Iris pigment epithelial cell (primary cell): ENCODE data around the gene SH3PXD2B.

Experiments
- DNase-seq: peaks from one replicate; pipeline ENCODE4 v3.0.0-alpha.2; 2011; ENCODE audit warnings: low read depth

The SH3PXD2B gene

GRCh38 chr5:172454358-172455086 lies at the start of gene SH3PXD2B:
Gene SH3PXD2B (minus strand): TSS chr5:172454525. CDS start chr5:172454352, 173 bp downstream.
- peak; percentile 54 for DNase-seq

GRCh38 chr5:172502969-172503368 lies 48.6 kb upstream of the SH3PXD2B start:
- peak; percentile 8 for DNase-seq

- no peak for DNase-seq
These were observed 48.1 kb upstream of the SH3PXD2B start for GRCh38 chr5:172502410-172502809.

GRCh38 chr5:172501708-172502320 lies 47.5 kb upstream of the SH3PXD2B start:
- no peak for DNase-seq

GRCh38 chr5:172499287-172499686 lies 45.0 kb upstream of the SH3PXD2B start:
- no peak for DNase-seq

GRCh38 chr5:172498431-172499129 lies 44.3 kb upstream of the SH3PXD2B start:
- no peak for DNase-seq

- no peak for DNase-seq
These were observed 43.4 kb upstream of the SH3PXD2B start for GRCh38 chr5:172497591-172498255.

GRCh38 chr5:172496671-172497371 lies 42.5 kb upstream of the SH3PXD2B start:
- peak; percentile 15 for DNase-seq

- DNase-seq: no peak
These were observed 40.5 kb upstream of the SH3PXD2B start for GRCh38 chr5:172494630-172495505.

GRCh38 chr5:172493906-172494305 lies 39.6 kb upstream of the SH3PXD2B start:
- DNase-seq: no peak

- no peak for DNase-seq
These were observed 39.1 kb upstream of the SH3PXD2B start for GRCh38 chr5:172493461-172493860.

- DNase-seq: no peak
These were observed 38.7 kb upstream of the SH3PXD2B start for GRCh38 chr5:172493002-172493401.

- DNase-seq: no peak
These were observed 37.9 kb upstream of the SH3PXD2B start for GRCh38 chr5:172492097-172492840.

- no peak for DNase-seq
These were observed 37.2 kb upstream of the SH3PXD2B start for GRCh38 chr5:172491481-172491880.

- no peak for DNase-seq
These were observed 36.5 kb upstream of the SH3PXD2B start for GRCh38 chr5:172490514-172491461.

- DNase-seq: no peak
These were observed 33.9 kb upstream of the SH3PXD2B start for GRCh38 chr5:172488221-172488620.

- no peak for DNase-seq
These were observed 33.3 kb upstream of the SH3PXD2B start for GRCh38 chr5:172487671-172488070.

- no peak for DNase-seq
These were observed 32.6 kb upstream of the SH3PXD2B start for GRCh38 chr5:172486912-172487311.

- DNase-seq: no peak
These were observed 32.1 kb upstream of the SH3PXD2B start for GRCh38 chr5:172486451-172486850.
